Inferior parietal cortex (tissue), 1 donor: ENCODE data around the gene BAHCC1.

Source experiments
- DNase-seq: peaks from one replicate; pipeline ENCODE4 v3.0.0-alpha.2; 2016; ENCODE audit errors: extremely low spot score

Gene BAHCC1

DNA sequence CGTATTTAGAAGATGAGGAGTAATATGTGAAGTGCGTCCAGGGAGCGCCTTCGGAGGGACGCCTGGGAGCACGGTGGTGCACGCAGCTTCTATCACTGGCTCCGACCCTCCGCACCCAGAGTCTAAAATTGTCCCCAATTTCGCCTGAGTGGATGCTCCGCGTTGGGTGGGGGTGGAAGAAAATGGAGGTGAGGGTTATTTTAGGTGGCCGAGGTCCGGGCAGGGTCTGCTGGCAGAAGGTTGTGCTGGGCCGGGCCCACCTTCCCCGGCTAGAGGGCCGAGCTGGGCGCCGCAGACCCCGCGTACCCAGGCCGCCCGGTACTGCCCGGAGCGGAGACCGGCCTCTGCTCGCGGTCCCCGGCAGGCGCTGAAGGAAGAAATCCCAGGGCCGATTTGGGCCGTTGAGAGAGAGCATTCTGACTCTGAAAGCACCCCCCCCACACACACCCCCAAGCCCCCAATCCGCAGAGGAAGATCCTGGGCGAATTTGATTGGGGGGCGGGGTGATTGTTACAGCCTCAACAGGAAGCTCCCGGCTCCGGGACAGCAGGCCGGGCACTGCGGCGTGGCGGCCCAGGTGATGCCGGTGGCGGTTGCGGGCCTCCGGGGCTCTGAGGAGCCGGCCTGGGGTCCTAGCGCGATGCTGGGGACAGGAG lies 3.0 kb downstream of the BAHCC1 start:
- DNase-seq: no peak

DNA sequence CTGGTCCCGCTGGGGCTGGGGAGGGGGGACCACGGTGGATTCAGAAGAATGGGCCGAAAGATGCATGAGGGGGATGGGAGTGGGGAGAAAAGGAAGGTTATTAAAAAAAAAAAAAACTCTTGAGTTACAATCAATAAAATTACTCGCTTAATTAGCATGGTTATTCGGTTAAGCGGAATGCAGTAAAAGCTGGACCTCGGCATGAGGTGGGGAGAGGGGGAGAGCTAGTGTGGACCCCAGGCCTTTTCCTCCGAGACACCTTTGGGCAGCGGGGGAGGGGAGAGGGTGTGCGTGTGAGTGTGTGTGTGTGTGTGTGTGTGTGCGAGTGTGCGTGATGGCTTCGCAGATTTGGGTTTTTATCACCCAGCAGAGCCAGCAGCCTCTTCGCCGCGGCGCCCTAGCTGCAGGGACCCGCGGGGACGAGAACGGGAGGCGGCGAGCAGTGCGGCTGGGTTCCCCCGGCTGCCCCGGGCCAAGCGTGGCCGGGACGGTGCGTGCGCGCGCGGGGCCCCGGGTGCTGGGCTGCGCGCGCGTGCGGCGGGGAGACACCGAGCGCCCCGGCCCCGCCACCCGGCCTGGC lies 3.7 kb downstream of the BAHCC1 start:
- no peak for DNase-seq

DNA sequence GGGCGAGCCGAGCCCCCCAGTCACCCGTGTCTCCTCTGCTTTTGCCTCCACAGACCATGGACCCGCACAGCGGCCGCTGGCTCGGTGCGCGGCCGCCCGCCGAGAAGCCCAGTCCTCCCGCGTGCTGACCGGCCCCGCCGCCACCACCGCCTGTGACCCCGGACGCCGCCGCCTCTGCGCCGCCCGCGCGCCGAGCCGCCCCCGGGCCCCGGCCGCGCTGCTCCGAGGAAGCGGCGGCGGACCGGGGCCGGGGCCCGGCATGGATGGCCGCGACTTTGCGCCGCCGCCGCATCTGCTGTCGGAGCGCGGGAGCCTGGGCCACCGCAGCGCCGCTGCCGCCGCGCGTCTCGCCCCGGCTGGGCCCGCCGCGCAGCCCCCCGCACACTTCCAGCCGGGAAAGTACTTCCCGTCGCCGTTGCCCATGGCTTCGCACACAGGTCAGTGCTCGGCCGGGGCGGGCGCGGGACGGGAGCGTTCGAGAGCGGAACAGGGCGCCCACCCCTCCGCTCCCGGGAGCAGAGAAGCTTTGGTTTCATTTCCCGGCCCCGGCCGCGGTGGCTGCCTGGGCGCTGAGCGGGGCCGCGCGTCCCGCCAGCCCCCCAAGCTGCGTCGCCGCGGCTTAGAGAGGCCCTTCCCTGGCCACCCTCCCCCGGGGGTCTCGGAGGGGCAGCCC lies 4.4 kb downstream of the BAHCC1 start:
- no peak for DNase-seq

DNA sequence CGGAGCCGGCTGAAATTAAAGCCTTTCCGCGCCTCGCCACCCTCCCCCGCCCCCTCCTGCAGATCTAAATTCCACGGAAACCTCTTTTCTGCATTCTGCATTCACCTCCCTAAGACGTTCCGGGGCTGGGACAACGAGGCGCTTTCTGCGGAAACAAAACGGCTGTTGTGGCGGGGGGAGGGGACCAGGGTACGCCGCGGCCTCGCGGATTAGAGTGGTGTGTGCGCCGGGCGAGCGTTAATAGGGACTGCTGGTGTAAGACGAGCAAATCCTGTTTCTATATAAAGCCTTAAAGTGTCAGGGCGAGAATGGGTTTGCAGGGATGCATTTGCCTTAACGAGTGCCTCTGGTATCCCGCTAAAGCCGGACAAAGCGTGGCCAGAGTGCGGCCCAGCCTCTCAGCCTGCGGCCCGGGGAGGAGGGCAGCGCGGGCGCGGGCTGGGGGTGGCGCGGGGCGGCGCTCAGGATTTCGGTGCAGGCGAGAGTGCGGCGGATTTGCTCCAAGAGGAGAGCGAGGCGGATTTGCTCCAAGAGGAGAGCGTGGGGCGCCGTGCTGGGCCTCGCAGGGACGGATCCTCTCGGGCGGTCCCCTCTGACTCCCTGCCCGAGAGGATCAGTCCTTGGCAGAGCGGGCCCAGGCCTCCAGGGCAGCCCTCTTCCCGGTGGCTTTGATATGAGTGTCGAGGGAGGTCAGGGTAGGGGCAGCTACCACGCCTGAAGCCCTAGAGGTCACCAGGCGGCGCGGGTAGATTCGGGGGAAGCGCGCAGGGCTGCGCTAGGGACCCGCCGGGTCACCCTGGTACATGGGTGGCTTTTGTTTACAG lies 5.1 kb downstream of the BAHCC1 start:
- no peak for DNase-seq

DNA sequence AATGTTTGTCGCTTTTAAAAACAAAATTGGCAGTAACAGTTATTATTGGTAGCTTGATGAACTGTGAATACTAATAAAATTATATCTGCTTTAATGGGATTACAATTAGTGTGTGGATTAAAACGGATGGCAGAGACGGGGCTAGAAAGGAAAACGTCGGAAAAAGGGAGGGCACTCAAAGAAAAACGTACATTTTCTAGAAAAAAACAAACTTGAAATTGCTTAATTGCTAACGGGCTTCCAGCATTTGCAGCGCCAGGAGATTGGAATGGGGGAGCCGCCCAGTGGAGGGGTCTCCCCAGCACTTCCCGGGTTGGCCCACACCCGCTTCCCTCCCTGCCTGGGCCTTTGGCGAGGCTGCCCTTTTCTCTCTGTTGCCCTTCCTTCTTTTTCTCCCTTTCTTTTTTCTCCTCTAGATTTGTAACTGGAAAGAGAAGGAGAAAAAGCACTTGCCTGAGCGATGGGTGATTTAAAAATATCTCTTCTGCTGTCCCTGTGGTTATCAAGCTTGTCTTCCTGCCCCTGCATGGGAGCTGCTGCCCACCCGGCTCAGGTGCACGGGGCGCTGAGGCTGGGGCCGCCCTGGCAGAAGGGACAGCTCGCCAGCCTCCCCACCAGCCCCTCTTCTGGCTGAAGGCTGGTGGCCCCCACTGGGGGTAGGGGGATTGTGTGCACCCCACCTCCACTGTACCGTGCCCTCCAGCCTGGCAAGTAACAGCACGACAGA lies 5.9 kb downstream of the BAHCC1 start:
- no peak for DNase-seq

DNA sequence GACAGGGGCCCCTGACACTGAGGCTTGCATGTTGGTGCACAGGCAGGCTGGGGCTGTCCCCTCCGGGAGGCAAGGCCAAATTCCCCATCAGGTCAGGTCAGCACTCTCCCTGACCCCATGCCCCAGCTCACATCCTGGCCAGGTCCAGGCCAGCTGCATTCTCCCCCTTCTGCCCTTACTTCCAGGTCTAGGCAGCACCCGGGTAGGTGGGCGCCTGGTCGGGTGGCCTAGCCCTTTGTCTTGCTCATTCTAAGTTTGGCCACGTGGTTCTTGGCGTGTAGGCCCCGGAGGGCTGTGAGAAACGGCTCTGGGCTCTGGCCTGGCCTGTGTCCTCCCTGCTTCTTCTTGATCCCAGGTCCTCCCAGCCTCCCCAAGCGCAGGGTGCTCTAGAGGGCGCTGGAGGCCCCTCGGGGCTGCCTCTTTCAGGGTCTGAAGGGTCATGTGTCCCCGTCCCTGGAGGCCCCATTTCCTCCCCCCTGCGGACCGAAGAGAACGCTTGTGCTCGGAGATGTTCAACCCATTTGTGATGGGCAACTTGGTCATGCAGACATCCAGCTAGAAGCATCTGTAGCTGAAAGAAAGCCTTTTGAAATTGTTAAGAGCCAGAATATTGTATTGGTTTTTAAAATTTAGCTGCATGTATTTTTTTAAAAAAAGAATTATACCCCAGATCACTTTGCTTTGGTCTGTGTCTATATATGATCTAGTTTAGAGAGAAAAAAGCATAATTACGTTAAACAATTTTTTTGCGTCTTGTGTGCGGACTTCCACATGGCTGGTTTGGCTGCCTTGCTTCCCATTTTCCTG lies 6.7 kb downstream of the BAHCC1 start:
- DNase-seq: no peak

DNA sequence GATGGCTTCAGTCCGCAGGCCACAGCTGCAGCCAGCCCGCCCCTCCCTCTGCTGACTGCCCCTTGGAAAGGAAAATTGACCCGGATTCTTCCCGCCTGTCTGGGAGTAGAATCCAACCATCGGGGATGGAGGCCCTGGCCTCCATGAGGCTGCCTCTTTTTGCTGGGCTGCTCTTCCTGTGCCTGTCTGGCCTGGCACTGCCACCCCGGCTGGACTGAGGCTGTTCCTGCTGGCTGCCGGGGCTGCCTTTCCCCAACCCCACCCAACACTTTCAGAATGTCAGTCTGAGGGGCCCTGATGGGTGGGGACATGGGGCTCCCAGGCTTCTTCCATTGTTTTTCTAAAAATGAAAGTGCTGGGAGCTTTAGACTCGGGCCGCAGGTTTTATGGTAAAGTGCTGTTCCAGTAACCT lies 7.3 kb downstream of the BAHCC1 start:
- DNase-seq: no peak

DNA sequence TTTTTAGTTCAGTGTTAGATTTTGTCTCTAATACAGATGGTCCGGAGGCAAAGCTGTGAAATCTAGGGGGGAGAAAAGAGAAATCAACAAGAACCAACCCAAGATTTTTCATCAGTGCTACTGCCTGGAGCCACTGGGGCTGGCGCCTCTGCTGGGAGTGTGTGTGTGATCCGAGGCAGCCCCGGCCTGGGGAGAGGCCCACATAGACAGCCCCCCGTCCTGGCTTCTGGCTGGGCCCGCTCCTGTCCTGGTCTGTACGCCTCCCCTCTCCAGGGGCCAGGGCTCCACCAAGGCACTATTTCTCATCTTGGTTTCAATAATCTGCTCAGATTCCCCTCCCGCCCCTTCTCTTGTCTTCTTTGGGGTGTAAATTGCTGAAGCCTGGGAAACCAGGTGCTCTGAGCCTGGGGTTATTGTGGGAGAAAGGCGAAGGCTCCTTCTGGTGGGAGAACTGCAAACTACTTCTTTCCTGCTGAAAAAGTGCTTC lies 7.8 kb downstream of the BAHCC1 start:
- no peak for DNase-seq

DNA sequence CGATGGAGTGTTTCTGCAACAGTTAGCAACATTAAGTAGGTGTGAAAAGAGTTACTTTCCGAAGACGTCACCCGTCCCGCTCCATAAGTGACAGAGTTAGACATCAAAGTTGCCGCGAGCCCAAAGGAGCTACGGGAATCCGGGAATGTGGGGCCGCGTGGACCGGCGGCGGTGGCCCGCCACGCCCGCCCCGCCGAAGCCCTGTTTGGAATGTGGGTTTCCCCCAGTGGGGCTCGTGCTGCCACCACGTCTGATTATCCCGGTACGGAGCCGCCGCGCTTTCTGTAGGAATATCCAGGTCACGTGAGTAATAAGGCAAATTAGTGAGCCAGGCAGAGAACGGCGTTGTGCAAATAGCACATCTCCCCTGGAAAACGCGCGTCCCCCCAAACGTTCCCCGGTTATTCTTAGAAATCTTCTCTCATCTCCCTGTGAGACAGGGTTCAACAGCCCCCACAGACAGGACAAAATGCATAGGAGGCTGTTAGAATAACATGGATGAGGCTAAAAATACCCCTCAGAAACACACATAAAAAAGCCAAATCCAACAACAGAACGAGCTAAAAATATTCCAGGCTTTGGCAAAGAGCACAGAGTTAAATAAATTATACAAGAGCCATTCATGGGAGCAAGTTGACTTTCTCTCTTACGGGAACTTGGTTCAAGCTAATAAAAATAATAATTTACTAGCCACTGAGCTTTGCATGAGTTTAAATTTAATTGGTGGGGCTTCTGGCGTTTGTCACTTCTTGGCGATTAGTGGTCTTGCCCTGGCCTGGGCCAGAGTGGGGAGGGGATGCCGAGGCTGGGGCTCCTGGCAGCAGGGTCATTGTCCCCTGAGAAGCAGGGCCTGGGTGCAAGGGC lies 8.6 kb downstream of the BAHCC1 start:
- no peak for DNase-seq

DNA sequence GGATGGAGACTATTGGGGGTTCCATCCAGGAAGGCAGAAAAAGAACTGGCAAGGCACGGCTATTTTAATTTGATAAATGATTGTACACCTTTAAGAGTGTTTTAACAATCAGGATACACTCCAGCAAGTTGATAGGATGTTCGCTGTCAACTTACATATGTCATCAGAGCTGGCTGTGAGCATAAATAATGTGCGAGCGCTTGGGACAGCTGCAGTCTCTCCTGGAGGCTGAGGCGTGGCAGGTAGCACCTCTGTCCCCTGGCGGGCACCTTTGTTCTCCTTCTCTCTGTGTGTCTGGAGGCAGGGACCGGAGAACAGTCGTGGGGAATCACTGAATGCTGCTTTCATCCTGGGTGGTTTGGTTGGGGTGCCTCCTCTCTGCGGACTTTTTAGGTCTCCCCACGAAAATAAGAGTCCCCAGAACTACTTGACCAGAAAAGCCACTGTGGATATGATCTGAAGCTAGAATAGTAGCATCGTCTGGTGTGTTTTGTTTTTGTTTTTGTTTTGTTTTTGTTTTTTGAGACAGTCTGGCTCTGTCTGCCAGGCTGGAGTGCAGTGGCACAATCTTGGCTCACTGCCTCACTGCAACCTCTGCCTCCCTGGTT lies 9.4 kb downstream of the BAHCC1 start:
- DNase-seq: no peak

DNA sequence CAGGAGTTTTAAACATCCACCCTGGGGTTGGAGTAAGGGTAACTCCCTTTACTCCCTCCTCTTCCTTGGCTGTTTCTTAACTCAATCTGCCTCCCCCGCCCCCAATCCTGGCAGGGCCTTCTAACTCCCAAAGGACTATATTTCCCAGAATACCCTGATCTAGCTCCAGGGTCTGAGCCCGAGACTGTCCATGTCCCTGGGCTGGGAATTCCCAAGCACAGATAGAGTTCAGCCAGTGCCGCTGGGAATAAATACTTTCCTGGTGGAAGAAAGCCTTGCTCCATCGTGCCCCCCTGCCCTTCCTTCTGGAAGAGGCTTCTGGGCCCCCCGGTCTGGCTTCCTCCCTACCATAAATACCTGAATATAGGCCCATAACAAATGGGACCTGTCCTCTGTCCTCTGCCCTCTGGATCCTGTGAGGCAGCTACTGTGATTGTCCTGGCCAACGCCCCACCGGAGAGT lies 10.2 kb downstream of the BAHCC1 start:
- DNase-seq: no peak

DNA sequence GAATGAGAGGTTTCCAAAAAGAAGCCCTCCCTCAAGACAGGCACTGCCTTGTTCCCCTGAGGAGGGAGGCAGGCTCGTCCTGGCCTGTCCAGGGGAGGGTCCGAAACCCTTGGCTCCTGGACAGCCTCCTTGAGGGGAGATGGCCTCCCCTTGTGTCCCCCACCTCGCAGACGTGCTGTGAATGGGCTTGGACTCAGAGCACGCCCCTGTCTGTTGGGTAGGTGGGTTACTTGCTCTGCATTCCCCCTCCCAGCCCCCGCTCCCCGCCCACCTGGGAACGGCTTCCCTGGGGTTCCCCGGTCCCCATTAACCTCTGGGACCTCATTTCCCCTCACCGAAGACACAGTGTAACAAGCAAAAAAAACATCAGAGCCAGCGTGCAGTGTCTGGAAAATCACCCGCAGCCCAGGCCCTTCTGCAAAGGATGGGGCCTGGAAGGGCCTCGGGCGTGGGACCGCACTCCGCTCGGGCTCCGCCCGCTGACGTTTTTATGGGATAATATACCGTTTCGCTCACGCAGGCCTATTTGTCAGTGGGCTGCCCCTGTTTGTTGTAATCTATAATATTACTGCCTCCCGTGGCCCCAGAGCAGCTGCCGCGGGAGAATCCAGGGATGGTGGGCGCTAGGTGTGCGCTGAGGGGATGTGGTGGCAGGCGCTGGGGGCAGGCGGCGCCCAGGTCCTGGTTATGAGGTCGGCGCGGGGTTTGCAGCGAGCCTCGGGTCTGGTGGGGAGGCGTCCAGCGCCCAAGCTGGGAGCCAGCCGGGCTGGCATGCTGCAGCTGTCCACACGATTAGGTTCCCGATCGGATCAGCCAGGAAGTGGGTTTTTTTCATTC lies 11.1 kb downstream of the BAHCC1 start:
- no peak for DNase-seq

DNA sequence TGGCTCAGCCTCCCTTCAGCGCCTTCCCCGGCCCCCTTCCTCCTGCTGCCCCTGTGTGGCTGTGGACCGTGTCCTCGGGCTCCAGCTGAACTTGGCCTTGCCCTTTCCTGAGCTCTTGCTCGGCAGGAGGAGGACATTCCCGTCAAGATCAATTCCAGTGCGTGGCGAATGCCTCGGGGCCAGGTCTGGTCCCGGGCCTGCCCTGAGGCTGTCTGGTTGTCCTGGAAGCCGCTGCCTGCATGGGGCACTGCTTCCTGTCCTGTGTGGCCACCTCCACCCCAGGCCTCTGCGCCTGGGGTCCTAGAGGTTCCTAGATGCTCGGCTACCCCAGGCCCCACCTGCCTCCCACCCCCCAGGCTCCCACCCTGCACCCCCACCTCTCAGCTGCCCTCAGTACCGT lies 12.8 kb downstream of the BAHCC1 start:
- no peak for DNase-seq

DNA sequence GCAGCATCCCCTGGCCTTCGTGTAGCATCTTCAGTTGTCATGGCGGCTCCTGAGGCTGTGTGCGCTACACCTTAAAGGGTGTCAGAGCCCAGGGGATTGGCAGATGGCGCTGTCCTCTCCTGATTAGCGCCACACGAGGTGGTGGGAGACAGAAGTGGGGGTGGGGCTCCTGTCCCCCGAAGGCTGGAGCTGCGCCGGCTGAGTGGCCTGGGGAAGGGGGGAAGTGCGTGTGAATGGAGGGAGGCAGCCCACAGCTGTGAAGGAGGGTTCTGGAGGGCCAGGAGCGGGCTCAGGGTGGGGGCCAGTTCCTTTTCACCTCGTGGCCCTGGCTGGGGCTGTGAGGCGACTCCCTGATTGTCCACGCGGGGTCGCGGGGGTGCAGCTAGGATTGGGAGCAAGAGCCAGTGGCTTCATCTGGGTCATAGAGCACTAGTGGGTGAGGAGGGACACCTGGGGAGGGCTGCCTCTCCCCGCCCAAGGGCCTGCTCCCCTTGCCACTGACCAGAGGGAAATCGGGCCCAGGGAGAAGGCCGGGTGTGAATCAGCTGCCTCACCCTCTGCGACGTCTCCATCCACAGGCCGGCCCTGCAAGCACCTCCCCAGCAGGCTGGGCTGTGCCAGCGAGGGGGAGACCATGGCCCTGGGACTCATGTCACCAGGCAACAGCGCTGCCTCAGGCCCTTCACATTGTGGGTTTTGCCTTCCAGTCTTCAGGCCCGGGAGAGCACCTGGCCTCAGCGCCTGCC lies 14.1 kb downstream of the BAHCC1 start:
- no peak for DNase-seq

DNA sequence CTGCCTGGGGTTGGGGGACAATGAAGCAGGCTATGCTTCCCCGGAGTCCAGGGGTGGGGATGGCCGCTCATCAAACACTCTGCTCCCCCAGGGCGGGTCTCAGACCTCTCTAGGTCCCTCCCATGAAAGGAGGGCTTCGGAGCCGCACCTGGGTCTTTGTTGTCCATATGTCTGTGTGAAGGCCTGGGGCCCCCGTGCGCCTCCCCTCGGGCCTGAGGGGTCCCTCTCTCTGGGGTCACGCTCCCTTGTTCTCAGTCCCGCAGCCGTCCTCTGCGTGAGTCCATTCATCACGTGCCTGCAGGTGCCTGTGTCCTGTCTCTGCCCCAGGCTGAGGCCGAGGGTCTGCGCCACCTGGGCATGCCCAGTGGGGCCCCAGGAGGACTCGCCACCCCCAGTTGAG lies 15.6 kb downstream of the BAHCC1 start:
- no peak for DNase-seq

DNA sequence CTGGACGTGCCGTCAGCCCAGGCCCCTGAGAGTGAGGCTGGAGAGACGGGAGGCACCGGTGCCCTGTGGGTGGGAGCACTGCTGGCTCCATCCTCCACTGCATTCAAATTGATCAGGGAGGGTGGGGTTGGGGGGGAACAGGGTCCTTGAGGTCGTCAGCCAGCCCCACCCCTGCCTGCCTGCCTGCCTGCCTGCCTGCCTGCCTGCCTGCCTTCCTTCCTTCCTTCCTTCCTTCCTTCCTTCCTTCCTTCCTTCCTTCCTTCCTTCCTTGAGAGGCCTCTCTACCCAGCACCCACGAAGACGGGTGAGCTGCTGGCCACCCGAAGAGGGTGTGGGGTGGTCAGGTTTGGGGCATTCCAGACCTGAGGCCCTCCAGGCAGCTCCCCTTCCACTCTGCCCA lies 16.0 kb downstream of the BAHCC1 start:
- DNase-seq: no peak

DNA sequence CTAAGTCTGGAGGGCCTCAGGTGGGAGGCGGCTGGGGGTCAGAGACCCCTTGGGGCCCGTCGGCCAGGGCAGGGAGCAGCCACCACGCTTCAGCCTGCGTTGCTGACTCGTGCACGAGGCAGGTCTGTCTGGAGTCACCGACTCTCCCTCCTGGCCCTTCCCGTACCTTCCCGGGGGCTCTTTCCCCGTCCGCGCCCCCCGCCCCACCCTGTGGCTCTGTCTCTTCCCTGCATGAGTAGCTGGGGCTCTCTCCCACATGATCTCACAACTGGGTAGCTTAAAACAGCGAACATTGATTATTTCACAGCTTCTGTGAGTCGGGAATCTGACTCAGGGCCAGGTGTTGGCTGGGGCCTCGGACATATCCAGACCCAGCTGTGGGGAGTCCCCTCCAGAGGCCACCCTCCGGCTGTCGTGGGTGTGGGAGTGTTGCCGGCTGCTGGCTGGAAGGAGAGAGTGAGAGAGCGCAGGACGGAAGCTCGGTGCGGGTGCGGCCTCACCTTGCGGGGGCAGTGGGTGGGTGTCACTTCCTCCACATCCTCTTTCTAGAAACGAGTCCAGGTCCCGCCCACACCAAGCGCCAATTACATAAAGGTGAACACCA lies 17.3 kb downstream of the BAHCC1 start:
- no peak for DNase-seq
